GM19351 (cell line): ENCODE data around the gene PDE4B.

Experiments
- ATAC-seq: cut with Tn5 transposase; IDR thresholded peaks from one replicate; pipeline ENCODE4 v1.9.1; 2021; ENCODE audit warnings: mild to moderate bottlenecking, moderate library complexity; ENCODE audit not compliant: unreplicated experiment

Gene PDE4B

DNA sequence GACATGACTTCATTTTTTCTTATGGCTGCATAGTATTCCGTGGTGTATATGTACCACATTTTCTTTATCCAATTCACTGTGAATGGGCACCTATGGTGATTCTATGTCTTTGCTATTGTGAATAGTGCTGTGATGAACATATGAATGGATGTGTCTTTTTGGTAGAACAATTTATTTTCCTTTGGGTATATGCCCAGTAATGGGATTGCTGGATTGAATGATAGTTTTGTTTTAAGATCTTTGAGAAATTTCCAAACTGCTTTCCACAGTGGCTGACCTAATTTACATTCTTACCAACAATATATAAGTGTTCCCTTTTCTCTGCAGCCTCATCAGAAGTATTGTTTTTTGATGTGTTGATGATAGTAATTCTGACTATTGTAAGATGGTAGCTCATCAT is 379.6 kb downstream of the PDE4B start:
- no peak for ATAC-seq

DNA sequence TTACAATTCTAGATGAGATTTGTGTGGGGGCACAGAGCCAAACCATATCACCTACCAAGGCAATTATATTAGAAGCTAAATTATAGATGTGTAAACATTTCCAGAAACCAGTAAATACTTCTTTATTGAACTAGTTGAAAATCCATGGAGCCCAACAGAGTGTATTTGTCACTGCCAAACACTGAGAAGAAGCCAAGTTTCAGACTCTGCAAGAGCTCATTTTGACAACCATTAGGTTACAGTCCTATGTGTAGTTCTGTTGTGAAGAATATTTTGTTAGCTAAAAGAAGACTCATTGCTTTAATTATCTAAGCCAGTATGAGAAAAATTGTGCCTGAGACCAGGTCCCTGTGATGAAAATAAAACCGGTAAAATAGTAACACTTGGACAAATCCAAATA is 382.4 kb downstream of the PDE4B start:
- ATAC-seq: no peak

DNA sequence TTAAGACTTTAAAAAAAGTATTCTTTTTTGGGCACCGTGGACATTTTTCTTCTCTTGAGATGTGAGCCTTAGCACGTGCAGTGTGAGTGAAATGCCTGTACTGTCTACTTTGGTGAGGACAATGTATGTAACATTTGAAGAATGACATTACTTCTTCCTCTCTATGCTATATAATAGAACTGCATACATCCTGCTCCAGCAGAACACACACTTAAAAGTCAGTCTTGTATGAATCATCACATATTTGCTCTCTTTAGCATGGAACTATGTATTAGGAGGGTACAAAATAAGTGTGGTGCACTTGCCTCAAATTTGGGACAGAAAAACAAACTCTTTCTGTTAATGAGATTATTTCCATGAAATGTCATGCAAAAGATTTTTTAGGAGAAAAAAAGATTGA is 382.9 kb downstream of the PDE4B start:
- ATAC-seq: no peak

DNA sequence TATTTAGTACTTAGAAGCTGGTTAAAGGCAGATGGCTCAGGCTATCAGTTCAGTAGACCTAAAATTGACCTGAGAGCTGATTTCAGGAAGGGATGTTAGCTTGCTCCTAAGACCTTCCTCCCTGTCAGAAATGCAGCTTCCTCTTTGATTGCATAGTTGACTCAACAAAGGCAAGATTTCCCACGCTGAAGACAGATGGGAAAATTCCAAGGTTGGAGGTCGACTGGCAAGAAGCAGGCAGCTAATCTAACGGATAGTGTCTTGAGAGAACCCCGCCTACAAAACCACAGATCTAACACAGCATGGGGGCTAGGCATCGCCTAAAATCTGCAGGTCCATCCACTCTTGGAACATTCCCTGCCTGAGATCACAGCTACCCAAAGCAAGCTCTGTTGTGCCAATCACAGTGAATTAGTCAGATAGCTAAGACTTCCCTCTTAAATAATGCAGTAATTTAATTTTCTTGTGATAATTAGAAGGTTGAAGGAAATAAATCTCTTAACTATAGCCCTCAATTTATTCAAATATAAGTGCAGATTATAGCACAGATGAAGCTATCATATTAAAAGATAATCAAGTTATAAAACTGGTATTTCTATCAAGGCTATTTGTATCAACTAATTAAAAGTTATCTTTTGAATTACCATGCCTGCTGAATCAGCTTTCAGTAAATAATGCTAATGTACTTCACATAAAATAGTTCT is 383.5 kb downstream of the PDE4B start:
- ATAC-seq: no peak

DNA sequence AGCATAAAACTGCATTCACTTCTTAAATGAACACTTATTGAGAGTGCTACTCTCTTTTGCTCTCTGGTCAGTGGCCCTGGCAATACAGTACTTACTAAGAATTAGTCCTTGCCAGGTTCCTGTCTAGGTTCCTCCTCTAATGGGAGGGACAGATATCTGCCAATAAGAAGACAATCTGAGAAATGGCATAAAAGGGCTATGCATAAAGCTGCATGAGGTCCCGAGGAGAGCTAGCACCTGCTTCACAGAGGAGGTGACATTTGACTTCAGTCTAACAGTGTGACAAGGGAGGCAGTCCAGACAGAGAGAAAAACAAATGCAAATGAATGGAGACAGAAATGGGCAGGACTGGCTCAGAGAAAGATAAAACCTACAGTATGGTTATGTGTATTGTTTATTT is 384.1 kb downstream of the PDE4B start:
- no peak for ATAC-seq

DNA sequence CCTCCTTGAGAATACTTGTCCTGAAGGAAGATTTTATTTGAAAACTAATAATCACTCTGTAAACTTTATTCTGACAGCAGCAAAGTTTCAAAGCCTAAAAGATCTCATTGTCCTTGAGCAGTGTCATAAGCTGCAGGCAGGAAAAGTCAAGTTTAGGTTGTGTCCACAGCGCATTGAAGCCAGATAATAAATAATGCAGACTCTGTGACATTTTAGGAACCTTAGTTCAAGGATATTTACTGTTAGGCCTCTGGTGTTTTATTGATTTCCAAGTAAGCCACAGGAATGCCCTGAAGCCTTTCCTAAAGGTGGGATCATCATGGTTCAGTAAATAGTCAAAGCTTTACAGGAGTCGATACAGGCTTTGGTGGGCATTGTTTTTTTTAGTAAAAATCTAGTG is 384.8 kb downstream of the PDE4B start:
- ATAC-seq: no peak

DNA sequence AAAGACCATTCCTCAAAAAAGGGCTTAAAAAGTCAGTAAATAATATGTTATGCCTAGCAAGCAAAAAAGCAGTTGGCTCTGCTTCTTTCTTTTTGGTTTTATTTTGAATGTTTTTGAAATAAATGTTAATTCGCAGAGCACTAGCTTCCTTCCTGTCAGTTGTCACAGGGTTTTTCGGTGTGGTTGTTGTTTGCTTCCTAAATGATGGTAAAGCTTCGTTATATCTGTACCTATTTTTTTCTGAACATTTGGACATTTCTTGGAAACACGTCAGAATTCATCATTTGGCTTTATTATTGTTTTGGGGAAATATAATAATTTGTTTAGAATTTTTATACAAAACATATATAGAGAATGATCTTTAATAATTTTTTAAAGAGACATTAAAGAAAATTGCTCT is 389.3 kb downstream of the PDE4B start:
- no peak for ATAC-seq

DNA sequence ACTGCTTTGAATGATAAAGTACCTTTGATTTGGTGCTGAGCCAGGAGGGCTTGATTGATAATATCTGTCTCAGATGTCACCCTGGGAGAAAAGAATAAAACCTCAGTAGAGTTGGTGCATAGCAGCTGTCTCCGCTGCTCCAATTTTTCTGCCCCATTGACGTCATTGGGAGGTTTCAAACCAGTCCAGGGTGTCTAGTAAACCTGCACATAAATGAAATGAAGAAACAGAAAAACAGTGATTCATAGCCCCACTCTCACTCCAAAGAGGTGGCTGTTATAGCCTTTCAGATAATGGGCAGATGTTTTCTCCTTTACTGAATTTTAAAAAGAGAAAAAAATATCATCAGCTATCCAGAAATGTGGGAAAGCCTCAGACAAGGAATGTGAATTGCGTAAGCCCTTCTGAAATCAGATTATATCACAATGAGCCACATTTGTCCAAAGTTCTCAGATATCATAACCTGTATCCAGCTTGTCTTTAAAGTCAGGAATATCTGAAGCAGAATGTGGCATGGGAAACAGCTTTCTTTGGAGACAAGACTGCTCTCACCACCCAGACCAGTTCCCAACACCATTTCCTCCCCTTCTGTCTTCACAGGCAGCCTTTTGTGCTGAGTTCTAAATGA is 390.0 kb downstream of the PDE4B start:
- ATAC-seq: no peak

DNA sequence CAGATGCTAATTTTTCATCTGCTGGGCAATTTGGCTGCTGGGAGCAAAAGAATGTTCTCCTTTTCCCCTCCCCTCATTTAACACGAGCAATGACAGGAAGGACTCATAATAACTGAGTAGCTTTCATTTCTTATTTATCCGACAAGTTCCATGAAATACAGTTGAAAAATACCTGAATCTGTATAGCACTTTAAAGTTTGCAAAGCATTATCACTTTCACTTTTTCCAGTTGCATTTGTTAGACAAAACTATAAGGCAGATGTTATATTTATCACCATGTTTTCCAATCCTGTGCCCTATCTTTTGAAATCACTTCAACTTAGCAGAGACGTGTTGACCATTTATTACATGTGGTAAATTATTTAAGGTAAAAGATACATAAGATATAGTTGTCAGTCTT is 390.7 kb downstream of the PDE4B start:
- no peak for ATAC-seq

DNA sequence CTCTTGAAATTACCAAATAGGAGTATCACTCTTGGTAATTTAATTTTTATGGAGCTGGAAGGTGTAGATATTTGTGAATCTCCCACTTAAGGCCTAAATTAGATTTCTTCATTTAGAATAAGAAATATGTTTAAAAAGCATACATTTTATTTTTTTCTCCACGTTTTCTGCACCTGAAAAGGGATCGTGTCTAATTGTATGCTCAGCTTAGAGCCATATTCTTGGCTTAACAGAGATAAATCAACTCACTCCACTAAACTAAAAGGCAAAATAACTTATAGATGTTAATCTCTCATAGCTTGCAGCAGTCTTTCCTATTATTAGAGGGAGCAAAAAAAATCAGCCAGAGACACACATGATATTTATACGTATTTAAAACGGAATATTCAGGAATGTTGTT is 404.4 kb downstream of the PDE4B start:
- no peak for ATAC-seq

DNA sequence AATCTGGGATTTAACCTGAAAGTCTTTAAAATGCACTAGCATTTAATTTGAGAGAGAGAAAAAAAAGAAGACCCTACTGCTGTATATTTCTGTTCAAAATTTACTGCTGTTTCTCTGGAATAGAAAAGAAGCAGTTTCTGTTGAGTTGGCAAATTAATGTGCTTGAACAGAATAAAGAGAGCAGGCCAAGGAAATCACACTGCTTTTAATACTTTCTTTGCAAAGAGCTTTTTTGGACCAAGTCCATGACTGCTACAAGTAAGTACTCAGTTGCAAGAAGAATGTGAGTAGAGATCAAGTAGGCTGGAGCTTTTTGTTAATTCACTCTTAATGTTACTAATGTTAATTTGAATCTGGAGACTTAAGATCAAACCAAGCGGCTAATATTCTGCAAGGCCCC is 405.1 kb downstream of the PDE4B start:
- ATAC-seq: no peak

DNA sequence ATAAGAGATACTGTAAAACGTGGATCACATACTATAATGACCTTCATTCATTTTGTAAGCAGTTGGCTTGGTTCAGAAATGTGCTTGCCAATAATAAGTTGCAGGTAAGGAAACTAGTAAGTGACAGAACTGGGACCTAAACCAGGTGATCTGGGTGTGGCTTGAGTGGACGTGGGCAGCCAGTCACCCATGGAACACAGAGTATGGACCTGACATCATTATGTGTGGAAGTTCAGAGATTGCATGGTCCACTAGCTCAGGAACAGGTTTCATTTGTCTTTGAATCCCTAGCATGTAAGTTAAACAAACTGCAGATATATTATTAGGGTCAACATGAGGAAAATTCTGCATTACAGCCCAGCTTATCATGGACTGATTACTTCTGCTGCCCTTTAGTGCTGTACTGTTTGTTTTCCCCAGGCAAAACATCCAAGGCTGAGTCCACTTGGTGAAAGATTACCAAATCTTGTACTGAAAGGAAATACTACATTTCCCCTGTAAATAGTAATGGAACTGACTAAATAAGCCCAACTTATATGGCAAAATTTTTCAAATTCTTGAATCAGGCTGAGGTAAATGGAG is 414.0 kb downstream of the PDE4B start:
- ATAC-seq: no peak

DNA sequence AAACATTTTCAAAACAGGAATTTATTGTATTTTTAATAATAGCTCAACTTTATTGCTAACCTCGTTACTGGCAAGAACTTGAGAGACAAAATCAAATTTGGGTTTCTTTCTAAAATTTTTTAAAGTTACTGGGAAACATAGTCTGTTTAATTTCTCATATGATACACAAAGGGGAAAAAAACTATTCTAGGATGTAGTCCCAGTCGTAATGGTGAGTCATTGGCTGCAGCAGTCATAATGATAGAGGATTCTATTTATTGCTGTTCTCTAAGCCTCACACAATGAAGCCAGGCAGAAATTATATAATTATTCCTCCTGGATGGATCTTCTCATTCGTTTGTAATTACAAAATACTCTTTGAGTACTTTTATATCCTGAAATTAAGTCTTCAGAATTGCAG is 414.8 kb downstream of the PDE4B start:
- ATAC-seq: no peak

DNA sequence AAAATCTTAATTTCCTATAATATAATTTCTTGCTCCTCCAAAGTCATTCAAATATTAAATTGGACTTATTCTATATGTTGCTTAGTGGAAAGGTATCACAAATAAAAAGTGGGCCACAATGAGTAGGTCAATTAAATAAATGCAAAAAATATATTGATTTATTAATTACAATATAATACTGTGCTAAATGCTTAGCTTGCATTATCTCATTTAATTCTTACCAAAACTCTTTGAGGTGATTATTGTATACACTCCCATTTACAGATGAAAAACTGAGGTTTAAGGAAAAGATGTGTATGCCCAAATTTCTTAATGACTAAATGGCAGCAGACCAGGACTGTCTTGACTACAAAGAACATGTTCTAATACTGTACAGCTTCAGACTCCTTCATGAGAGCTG is 415.9 kb downstream of the PDE4B start:
- ATAC-seq: no peak

DNA sequence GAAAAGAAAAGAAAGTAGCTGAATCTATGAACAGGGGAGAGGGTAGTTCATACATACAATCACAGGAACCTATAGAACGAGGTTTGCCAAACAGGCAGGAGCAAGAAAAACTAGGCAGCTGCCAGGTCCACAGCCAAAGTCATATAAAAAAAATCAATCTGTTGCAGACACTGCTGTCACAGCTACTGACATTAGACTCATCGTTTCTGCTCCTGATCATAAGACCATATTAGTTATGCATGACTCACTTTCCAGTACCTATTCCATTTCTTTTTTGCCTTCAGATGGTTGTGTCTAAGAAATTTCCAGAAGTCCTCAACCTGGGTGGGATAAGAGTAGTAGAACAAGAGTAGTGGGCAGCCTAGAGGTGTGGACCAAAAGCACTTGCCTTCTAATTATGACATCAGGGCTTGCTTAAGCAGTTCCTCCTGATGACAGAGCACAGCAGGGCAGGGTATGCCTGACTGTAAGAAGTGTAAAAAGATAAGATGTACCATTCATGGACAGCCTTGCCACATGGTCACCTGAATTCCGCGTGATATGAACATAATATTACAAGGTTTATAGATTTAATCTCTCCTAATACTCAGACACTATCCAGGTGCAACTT is 418.0 kb downstream of the PDE4B start:
- no peak for ATAC-seq

DNA sequence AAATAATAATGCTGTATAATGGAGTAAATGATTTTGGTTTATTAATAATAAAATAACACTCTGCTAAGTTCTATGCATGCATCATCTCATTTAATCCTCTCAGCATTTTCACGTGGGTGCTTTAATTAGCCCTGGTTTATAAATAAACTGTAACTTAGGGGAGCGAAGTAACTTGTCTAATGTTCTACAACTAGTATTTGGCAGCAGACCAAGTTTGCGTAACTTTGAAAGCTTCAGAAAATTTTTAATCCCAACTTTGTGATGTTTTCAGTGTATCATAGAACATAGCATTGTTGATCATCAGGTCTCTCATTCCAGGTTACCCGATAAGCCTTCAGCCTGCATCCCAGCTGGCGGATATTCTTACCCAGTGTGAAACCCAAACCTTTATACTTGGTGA is 418.8 kb downstream of the PDE4B start:
- ATAC-seq: no peak

DNA sequence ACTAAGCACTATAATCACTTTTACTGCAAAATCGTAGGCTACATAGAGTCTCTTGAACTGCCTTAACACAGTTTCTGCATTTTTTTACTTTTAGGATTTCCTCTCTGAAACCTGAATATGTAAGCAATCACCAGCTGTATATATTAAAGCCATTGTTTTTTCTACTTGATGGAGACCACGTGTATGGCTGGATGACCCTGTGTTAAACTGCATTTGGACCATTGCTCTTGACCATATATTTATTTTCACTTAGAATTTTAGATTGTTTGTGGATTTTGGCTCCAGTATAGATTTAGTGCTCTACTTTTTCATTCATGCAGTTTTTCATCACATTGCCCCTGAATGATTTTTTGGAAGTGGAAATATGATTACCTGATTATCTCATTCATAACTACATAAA is 420.8 kb downstream of the PDE4B start:
- no peak for ATAC-seq

DNA sequence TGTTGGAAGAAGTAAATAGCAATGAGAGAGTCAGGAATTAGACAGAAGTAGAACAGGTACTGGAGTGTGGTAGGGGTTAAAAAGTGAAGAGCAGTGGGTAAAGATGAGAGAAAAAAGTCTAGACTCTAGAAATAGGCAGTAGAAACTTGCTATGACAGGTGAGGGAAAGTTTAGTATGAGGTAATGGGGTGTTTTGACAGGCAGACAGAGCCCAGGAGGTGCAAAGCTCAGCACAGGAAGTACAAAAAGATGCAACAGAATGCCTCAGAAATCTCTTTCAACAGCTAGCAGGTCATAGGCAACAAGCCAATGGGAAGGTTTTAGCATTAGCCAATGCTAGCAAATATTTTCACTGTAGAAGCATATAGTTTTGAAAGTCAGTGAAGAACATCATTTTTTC is 422.2 kb downstream of the PDE4B start:
- ATAC-seq: peak; percentile 79

DNA sequence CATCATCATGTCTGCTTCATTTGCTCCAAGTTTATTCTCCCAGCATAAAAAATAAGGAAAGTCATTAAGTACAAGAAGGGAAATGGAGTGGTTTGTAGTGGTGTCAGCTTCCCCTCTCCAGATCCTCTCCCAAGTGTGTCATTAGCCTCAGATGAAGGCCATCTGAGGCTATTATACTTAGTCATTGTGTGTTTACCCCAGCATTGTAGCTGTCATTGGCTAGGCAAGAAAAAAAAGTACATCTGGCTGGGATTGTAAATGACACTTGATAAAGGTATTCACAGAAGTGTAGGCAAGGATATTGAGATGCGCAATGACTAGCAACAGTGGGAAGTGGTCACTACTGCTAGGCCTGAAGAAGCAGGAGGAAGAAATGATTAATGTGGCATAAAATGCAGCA is 424.3 kb downstream of the PDE4B start:
- ATAC-seq: no peak

DNA sequence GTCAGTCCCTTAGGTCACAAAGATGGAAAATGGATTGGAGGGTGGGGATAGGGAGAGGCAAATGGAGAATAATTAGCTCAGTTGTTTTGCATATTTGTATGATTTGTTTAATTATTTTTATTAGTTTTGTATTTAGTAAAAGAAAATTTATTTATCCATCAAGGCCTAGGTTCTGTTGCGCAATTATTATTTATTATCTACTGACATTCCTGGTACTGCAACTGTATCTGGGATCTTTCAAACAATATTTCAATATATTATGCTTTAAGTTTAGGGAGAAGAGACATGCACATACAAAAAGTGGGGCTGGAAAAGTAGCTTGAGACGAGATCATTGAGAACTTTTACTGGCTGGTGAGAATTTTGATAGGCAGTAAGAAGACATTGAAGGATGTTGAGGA is 424.9 kb downstream of the PDE4B start:
- no peak for ATAC-seq

DNA sequence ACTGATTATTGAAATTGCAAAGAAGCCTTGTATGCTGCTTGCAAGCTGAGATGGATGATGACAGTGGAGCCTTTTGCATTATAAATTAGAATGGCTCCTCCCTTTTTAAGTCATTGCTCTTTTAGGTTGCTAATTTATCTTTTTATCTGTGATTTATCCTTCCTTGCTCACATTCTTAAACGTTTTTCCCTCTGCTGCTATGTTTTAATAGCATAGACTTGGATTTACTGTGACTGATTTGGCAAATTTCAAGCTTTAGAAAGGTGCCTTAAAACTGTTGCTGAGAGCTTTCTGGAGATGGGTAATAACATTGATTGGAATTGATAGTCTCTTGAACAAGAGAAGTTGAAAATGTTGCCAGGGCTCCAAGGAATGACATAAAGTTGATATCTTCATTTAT is 427.8 kb downstream of the PDE4B start:
- no peak for ATAC-seq

DNA sequence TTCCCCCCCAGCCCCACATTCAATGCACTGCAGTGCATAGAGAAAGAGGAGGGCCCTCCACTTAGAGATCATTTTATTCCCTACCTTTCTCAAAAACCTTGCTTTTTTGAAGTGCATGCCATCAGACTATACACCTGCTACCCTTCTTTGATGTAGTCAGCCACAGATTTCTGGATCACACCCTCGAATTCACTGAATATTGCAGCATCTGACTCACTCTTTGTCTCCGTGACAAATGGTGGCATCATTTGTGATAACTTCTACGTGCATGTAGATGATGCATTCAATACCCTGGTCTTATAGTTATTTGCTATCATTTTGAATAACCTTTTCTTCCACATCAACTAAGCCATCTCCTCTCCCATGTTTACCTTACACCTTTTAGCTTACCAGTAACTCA is 431.0 kb downstream of the PDE4B start:
- no peak for ATAC-seq
